ENCODE data around the gene CNFN.
"Not testable (repeated sequence)": the region's sequence is repeated elsewhere in the genome, so short reads cannot be mapped to it uniquely, and the experiment has no call there.

Gene CNFN

DNA sequence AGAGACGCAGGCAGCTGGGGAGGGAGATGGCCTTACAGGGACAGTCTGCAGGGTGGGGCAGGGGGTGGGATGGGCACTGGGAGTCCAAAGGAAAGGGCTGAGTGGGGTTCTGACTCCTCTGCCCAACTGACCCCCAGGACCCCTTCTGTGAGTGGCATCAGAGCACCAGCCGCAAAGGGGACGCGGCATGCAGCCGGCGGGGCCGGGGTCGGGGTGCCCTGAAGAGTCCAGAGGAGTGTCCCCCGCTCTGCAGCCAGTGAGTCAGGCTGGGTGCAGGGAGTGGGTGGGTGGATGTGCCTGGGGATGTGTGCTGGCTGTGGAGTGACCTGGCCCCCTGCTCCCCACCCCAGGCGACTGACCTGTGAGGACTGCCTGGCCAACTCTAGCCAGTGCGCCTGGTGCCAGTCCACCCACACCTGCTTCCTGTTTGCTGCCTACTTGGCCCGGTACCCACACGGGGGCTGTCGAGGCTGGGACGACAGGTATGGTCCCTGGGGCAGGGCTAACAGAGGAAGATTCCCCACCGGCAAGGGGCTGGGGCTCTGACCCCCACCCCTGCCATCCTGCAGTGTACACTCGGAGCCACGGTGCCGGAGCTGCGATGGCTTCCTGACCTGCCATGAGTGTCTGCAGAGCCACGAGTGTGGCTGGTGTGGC is 38.9 kb downstream of the CNFN start:
- FAIRE-seq: no peak
- no peak for DNase-seq (ENCODE audit: low spot score)

- DNase-seq (ENCODE audit: low spot score): no peak
- no peak for FAIRE-seq
These were observed 39.7 kb downstream of the CNFN start for GRCh38 chr19:42350417-42350816.

DNA sequence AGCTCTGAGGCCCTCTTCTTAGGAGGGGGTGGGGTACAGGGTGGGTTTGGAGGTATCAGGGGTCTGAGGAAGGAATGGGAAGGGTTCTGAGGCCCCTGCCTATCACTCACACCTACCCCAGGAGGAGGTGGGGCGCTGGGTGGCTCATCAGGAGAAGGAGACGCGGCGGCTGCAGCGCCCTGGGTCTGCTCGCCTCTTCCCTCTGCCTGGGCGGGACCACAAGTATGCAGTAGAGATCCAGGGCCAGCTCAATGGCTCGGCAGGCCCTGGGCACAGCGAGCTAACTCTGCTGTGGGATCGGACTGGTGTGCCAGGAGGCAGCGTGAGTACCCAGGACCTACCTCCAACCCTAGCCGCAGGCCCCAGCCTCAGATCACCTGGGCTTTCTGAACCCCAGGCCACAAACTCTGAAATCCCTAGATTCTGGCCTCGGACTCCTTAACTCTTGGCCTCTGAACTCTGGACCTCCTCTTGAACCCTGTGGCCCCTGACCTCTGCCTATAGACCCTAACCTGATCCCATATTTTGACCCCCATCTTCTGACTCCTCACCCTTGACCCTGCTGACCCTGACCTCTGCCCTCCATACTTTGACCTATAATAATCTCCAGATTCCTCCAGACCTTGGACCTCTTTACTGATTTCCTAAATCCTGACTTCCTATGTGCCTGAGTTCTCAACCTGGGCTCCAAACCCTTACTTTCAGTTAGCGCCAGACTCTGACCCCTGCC is 40.6 kb downstream of the CNFN start:
- DNase-seq (ENCODE audit: low spot score): no peak
- no peak for FAIRE-seq

- DNase-seq (ENCODE audit: low spot score) (no peak), FAIRE-seq (no peak)
These were observed 41.9 kb downstream of the CNFN start for GRCh38 chr19:42348211-42348610.

DNA sequence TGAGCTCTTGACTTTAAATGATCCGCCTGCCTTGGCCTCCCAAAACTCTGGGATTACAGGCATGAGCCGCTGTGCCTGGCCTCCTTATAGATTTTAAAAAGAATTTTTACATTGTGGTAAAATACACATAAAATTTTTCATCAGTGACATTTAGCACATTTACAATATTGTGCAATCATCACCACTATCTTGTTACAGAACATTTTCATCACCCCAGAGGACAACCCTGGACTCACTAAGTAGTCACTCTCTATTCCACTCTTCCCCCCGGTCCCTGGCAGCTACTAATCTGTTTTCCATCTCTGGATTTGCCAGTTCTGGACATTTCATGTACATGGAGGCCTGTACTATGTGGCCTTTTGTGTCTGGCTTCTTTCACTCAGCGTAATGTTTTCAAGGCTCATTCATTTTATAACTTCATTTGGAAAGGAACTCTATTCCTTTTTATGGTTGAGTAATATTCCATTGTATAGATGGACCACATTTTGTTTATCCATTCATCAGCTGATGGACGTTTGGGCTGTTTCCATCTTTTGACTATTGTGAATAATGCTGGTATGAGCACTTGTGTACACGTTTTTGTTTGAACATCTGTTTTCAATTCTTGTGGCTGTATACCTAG is 44.8 kb downstream of the CNFN start:
- DNase-seq (ENCODE audit: low spot score) (no peak), FAIRE-seq (no peak)

- no peak for DNase-seq (ENCODE audit: low spot score)
- no peak for FAIRE-seq
These were observed 45.7 kb downstream of the CNFN start for GRCh38 chr19:42344336-42344893.

DNA sequence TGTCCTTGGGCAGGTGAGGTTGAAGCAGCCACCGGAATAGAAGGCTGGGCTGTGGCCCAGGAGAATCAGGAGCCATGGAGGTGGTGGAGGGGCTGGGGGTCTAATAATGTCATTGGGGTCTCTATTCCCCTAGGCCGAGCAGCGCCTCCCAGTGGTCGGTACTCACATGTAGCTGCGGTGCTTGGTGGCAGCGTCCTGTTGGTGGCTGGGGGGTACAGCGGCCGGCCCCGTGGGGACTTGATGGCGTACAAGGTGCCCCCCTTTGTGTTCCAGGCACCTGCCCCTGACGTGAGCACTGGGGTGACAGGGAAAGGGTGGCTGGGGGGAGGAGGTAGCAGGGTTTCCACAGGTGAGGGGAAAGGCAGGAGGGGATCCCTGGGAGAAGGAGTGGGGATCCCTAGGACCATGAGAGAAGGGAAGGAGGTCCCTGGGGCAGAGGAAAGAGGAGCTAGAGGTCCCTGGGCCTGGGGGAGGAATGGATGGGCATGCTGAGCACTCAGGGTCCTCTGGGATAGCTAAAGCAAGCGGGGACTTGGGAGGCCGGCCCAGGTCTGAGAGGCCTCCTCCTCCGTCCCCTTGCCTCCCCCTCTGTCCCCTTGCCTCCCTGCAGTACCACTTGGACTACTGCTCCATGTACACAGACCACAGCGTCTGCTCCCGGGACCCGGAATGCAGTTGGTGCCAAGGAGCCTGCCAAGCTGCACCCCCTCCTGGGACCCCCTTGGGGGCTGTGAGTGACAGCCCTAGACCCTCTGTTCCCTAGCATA is 46.6 kb downstream of the CNFN start:
- FAIRE-seq (no peak), DNase-seq (ENCODE audit: low spot score) (no peak)

- not testable (repeated sequence) for FAIRE-seq
These were observed 50.2 kb downstream of the CNFN start for GRCh38 chr19:42339922-42340321.

GRCh38 chr19:42339126-42339860 is 50.8 kb downstream of the CNFN start:
- FAIRE-seq; DNase-seq (ENCODE audit: low spot score): not testable (repeated sequence)

More at GRCh38 chr19:42339922-42340321, 50.2 kb downstream of the CNFN start:
- DNase-seq (ENCODE audit: low spot score): not testable (repeated sequence)
